Thyroid gland (tissue), 4 donors: ENCODE measurements around the gene PRR4. TPM values are rescaled to one million over a fixed set of nuclear protein-coding genes. Genes with fewer than 3 reads are reported as not detected.

Experiments used
- DNase-seq, 2 donors: peaks; one replicate each; pipeline ENCODE4 v3.0.0-alpha.2; 2019
- H3K27ac ChIP-seq, 3 donors: fragments of 200-600 bp; sonication (generic); 1 replicate in 2 of 3; 2 replicates in 1 of 3; pipeline ENCODE4 v1.5.1; 2016 to 2019; ENCODE audit warnings: mild to moderate bottlenecking in 1 of 3, moderate library complexity in 1 of 3
- H3K27me3 ChIP-seq: fragments of 200-600 bp; sonication (generic); one replicate; pipeline ENCODE4 v1.5.1; 2019
- H3K36me3 ChIP-seq, 2 donors: fragments of 200-600 bp; sonication (generic); one replicate each; pipeline ENCODE4 v1.5.1; 2016 to 2019
- H3K4me1 ChIP-seq, 2 donors: fragments of 200-600 bp; sonication (generic); one replicate each; pipeline ENCODE4 v1.5.1; 2017 to 2019
- H3K4me3 ChIP-seq, 3 donors: fragments of 200-600 bp; sonication (generic); replicated peaks in 1 of 3; 1 replicate in 2 of 3; 2 replicates in 1 of 3; pipeline ENCODE4 v1.5.1; 2016; ENCODE audit warnings: mild to moderate bottlenecking in 1 of 3
- H3K9me3 ChIP-seq: fragments of 200-600 bp; sonication (generic); one replicate; pipeline ENCODE4 v1.5.1; 2017
- CTCF ChIP-seq, 6 experiments: fragments of 200-600 bp in 3 of 6; fragments of 450-650 bp in 3 of 6; sonication (generic) in 3 of 6; IDR thresholded peaks; one replicate each; pipeline ENCODE4 v1.5.1; 2016 to 2019; ENCODE audit warnings: antibody characterized with exemption in 6 of 6, mild to moderate bottlenecking in 2 of 6, inconsistent platforms in 1 of 6, moderate library complexity in 1 of 6
- POLR2A ChIP-seq, 2 donors: fragments of 450-650 bp; IDR thresholded peaks; one replicate each; pipeline ENCODE4 v1.6.1; 2017; ENCODE audit warnings: antibody characterized with exemption in 2 of 2, mild to moderate bottlenecking in 2 of 2, moderate library complexity in 1 of 2
- WGBS, 2 donors: methylation state at CpG; one replicate each; pipeline ENCODE4 v1.1.5; 2017; 5-methylcytosine and 5-hydroxymethylcytosine counted together
- intact Hi-C: fragments of 100-400 bp; cut with DNase I; formaldehyde crosslinking; loops from one replicate; pipeline ENCODE4 v1.15.1; 2023
- total RNA-seq, 4 donors: library from RNA; depleted of rRNA; stranded (reverse); fragments of >200 nt; gene quantifications; one replicate each; pipeline ENCODE4 v1.2.3, GENCODE V29; 2016

PRR4 gene
- total RNA-seq, 4 donors from 2014 or later = 4.3 to 8.7 (median 7.8) TPM

- 59 to 71% methylated on average over 2 of the region's 2 CpGs for WGBS, 2 donors
- no peak for DNase-seq
- H3K27me3 ChIP-seq = no peaks in the 10 kb centered on the region
- no peak overlapping the region for H3K4me3 ChIP-seq
- H3K4me1 ChIP-seq = no peaks in the 10 kb centered on the region
- no peaks in the 10 kb centered on the region for H3K9me3 ChIP-seq
- H3K36me3 ChIP-seq = no peaks in the 10 kb centered on the region
- intact Hi-C loops = no loop called here
- TF ChIP-seq POLR2A (IDR thresholded peaks at IDR 0.05) (no peak), CTCF (IDR thresholded peaks at IDR 0.05) (no peak)
- H3K27ac ChIP-seq = no peak overlapping the region
These were observed 24.1 kb upstream of the PRR4 start for GRCh38 chr12:10873378-10873777.

GRCh38 chr12:10867381-10867780 is 18.1 kb upstream of the PRR4 start:
- intact Hi-C loops = no loop called here
- Histone ChIP-seq H3K36me3 (no peaks in the 10 kb centered on the region), H3K4me1 (no peaks in the 10 kb centered on the region), H3K9me3 (no peaks in the 10 kb centered on the region), H3K27ac (no peak overlapping the region), H3K27me3 (no peaks in the 10 kb centered on the region), H3K4me3 (no peak overlapping the region)
- TF ChIP-seq CTCF (IDR thresholded peaks at IDR 0.05) (no peak), POLR2A (IDR thresholded peaks at IDR 0.05) (no peak)
- WGBS, 2 donors = 69 to 79% methylated on average over 2 of the region's 2 CpGs
- DNase-seq = no peak

GRCh38 chr12:10863512-10864218 is 14.4 kb upstream of the PRR4 start:
- Histone ChIP-seq H3K4me3 (no peak overlapping the region), H3K27ac (no peak overlapping the region), H3K9me3 (no peaks in the 10 kb centered on the region), H3K4me1 (no peaks in the 10 kb centered on the region), H3K27me3 (no peaks in the 10 kb centered on the region), H3K36me3 (no peaks in the 10 kb centered on the region)
- DNase-seq = no peak
- intact Hi-C loops = no loop called here
- TF ChIP-seq POLR2A (IDR thresholded peaks at IDR 0.05) (no peak), CTCF (IDR thresholded peaks at IDR 0.05) (no peak)
- WGBS, 2 donors = 93 to 95% methylated on average over 2 of the region's 2 CpGs

- 85 to 97% methylated on average over 2 of the region's 2 CpGs for WGBS, 2 donors
- TF ChIP-seq POLR2A (IDR thresholded peaks at IDR 0.05) = no peak
- no peak for TF ChIP-seq CTCF (IDR thresholded peaks at IDR 0.05)
- Histone ChIP-seq H3K27ac (no peak overlapping the region), H3K4me3 (no peak overlapping the region), H3K9me3 (no peaks in the 10 kb centered on the region), H3K4me1 (no peaks in the 10 kb centered on the region), H3K36me3 (no peaks in the 10 kb centered on the region), H3K27me3 (no peaks in the 10 kb centered on the region)
- intact Hi-C loops = no loop called here
- DNase-seq = no peak
These were observed 12.1 kb upstream of the PRR4 start for GRCh38 chr12:10861366-10861765.

- intact Hi-C loops = no loop called here
- no peaks in the 10 kb centered on the region for H3K4me1 ChIP-seq
- H3K36me3 ChIP-seq = no peaks in the 10 kb centered on the region
- WGBS, 2 donors = 88 to 98% methylated on average over 2 of the region's 2 CpGs
- DNase-seq = no peak
- TF ChIP-seq CTCF (IDR thresholded peaks at IDR 0.05) (no peak), POLR2A (IDR thresholded peaks at IDR 0.05) (no peak)
- no peaks in the 10 kb centered on the region for H3K27me3 ChIP-seq
- no peak overlapping the region for H3K4me3 ChIP-seq
- no peaks in the 10 kb centered on the region for H3K9me3 ChIP-seq
- no peak overlapping the region for H3K27ac ChIP-seq
These were observed 6.5 kb upstream of the PRR4 start for GRCh38 chr12:10855807-10856206.
